CD4-positive, alpha-beta T cell (primary cell): ENCODE results near the gene GPS1. TPM values are rescaled to one million over a fixed set of nuclear protein-coding genes. Genes with fewer than 3 reads are reported as not detected.

Experiments
- ATAC-seq: fragments of 200-7000 bp; cut with Tn5 transposase; one replicate; pipeline ENCODE4 v1.10.0; 2022; ENCODE audit warnings: mild to moderate bottlenecking; ENCODE audit not compliant: poor library complexity
- CTCF ChIA-PET: fragments of 350-600 bp; sonication (Branson Sonifier 250); formaldehyde crosslinking; loops from one replicate; lab custom pipeline; 2021; ENCODE audit warnings: antibody characterized with exemption, inconsistent platforms; lab: Charles Lee
- POLR2A ChIA-PET: fragments of 350-600 bp; sonication (Branson Sonifier 250); formaldehyde crosslinking; loops from one replicate; lab custom pipeline; 2021; ENCODE audit warnings: antibody characterized with exemption, inconsistent platforms; lab: Charles Lee
- DNase-seq, 14 experiments: peaks; one replicate each; pipeline ENCODE4 v3.0.0-alpha.2; 2013 to 2020; ENCODE audit warnings: mixed read lengths in 2 of 14
- H3K27ac ChIP-seq, 2 donors: one replicate each; pipeline versions ENCODE4 v1.5.1 to v1.7.0; 2013; ENCODE audit warnings: low read length in 2 of 2, low read depth in 1 of 2, mild to moderate bottlenecking in 1 of 2
- H3K27me3 ChIP-seq, 2 experiments: 1 replicate in 1 of 2; 2 replicates in 1 of 2; pipeline versions ENCODE4 v1.6.1 to v1.7.0; 2013; ENCODE audit warnings: low read length in 2 of 2, control low read depth in 1 of 2, mild to moderate bottlenecking in 1 of 2, moderate library complexity in 1 of 2; ENCODE audit not compliant: insufficient read depth in 2 of 2, control insufficient read depth in 1 of 2
- H3K36me3 ChIP-seq: one replicate; pipeline ENCODE4 v1.6.1; 2013; ENCODE audit warnings: low read length, control low read depth; ENCODE audit not compliant: insufficient read depth
- H3K4me1 ChIP-seq: one replicate; pipeline ENCODE4 v1.6.1; 2013; ENCODE audit warnings: low read length, control low read depth; ENCODE audit not compliant: insufficient read depth
- H3K4me3 ChIP-seq: one replicate; pipeline ENCODE4 v1.5.1; 2013; ENCODE audit warnings: mild to moderate bottlenecking, low read length, moderate library complexity
- H3K9me3 ChIP-seq, 2 experiments: 1 replicate in 1 of 2; 2 replicates in 1 of 2; pipeline versions ENCODE4 v1.6.1 to v1.7.0; 2013; ENCODE audit warnings: low read length in 2 of 2, mild to moderate bottlenecking in 2 of 2, control low read depth in 1 of 2, moderate library complexity in 1 of 2; ENCODE audit not compliant: control insufficient read depth in 1 of 2, insufficient read depth in 1 of 2
- H3K27ac Mint-ChIP-seq: one replicate; pipeline ENCODE4 v1.8.0; 2020; ENCODE audit warnings: mixed read lengths
- H3K27me3 Mint-ChIP-seq: one replicate; pipeline ENCODE4 v1.8.0; 2021; ENCODE audit warnings: mixed read lengths
- H3K36me3 Mint-ChIP-seq: one replicate; pipeline ENCODE4 v1.8.0; 2021; ENCODE audit warnings: low read depth, mixed read lengths
- H3K4me1 Mint-ChIP-seq: one replicate; pipeline ENCODE4 v1.8.0; 2021; ENCODE audit warnings: low read depth, mixed read lengths
- H3K4me3 Mint-ChIP-seq: one replicate; pipeline ENCODE4 v1.8.0; 2020; ENCODE audit warnings: mild to moderate bottlenecking, mixed read lengths
- H3K9me3 Mint-ChIP-seq: one replicate; pipeline ENCODE4 v1.8.0; 2020; ENCODE audit warnings: mixed read lengths
- intact Hi-C, 2 experiments: fragments of 100-400 bp; cut with DNase I in 1 of 2; cut with micrococcal nuclease in 1 of 2; formaldehyde crosslinking; loops; one replicate each; pipeline versions ENCODE4 v1.15.1 to v1.9.0; 2023 to 2025; cut with DNase I, micrococcal nuclease
- total RNA-seq, 174 experiments: library from RNA in 2 of 174; stranded (reverse) in 2 of 174; gene quantifications; one replicate each; pipeline ENCODE4 v1.2.3 and lab custom pipeline; 2021 to 2026
- TF ChIP-seq, protein P1 (sequence below): fragments of 200-600 bp; IDR thresholded peaks from one replicate; pipeline ENCODE4 v1.8.0; 2022; ENCODE audit warnings: antibody characterized with exemption, mild to moderate bottlenecking

Gene GPS1
- total RNA-seq, 2 experiments from 2014 or later = 64.6 to 69.3 TPM

DNA sequence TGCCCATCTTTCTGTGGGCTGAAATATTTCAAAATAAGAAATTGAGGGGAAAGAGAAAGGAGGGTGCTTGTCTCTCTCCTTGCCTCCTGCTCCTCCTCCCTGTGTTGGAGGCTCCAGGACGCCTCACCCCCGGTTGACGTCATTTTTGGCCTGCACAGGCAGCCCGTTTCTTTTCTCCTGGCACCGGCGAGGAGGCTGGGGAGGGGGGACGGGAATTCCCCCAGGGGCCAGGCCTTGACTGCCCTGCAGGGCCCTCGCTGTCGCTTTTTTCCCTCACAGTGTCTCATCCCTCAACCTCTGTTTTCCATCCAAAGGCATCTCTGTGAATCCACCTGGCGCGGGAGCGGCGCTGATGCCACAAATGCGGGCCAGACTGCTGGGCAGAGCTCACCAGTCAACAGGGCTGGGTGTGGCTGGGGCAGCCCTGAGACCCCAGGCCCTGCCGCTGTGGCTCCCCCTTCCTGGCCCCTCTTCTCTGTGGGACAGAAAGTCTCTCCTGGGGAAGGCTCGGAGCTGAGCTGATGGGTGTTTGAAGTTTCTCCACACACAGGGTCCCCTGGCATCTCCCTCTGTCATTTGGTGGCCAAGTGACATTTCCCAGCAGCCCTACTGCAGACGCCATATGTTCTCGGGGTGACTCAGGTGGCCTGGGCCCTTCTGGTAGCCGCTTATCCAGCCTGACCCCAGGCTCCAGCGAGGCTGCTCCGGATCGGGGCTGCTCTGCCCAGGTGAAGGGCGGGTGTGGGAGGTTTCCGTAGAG lies 45.0 kb upstream of the GPS1 start:
- TF ChIP-seq, protein P1, sequence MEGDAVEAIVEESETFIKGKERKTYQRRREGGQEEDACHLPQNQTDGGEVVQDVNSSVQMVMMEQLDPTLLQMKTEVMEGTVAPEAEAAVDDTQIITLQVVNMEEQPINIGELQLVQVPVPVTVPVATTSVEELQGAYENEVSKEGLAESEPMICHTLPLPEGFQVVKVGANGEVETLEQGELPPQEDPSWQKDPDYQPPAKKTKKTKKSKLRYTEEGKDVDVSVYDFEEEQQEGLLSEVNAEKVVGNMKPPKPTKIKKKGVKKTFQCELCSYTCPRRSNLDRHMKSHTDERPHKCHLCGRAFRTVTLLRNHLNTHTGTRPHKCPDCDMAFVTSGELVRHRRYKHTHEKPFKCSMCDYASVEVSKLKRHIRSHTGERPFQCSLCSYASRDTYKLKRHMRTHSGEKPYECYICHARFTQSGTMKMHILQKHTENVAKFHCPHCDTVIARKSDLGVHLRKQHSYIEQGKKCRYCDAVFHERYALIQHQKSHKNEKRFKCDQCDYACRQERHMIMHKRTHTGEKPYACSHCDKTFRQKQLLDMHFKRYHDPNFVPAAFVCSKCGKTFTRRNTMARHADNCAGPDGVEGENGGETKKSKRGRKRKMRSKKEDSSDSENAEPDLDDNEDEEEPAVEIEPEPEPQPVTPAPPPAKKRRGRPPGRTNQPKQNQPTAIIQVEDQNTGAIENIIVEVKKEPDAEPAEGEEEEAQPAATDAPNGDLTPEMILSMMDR = no peak
- Mint-ChIP-seq H3K4me3 (no peak overlapping the region), H3K27ac (no peak overlapping the region), H3K4me1 (no peaks in the 10 kb centered on the region), H3K9me3 (no peaks in the 10 kb centered on the region), H3K27me3 (no peaks in the 10 kb centered on the region), H3K36me3 (no peaks in the 10 kb centered on the region)
- no peak for ATAC-seq
- DNase-seq = no peak
- H3K36me3 ChIP-seq = no peaks in the 10 kb centered on the region
- no peaks in the 10 kb centered on the region for H3K4me1 ChIP-seq
- ChIA-PET CTCF (no interaction called here), POLR2A (no interaction called here)
- no peaks in the 10 kb centered on the region for H3K27me3 ChIP-seq
- H3K4me3 ChIP-seq = no peak overlapping the region
- no peaks in the 10 kb centered on the region for H3K9me3 ChIP-seq
- no peak overlapping the region for H3K27ac ChIP-seq
- intact Hi-C loops = no loop called here

DNA sequence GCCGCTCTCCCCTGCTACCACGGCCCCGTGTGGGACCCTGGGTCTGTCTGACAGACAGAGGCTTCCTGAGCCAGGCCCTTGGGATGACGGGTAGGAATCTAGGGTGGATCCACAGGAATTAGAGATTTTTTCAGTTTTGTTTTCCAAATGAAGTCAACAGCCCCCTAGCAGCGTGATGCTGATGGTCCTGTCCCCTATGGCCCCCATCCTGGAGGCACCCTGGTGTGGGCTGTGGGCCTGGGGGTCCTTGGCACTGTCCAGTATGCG lies 44.5 kb upstream of the GPS1 start:
- ChIA-PET POLR2A (no interaction called here), CTCF (no interaction called here)
- Histone ChIP-seq H3K27me3 (no peaks in the 10 kb centered on the region), H3K9me3 (no peaks in the 10 kb centered on the region), H3K4me1 (no peaks in the 10 kb centered on the region), H3K27ac (no peak overlapping the region), H3K36me3 (no peaks in the 10 kb centered on the region), H3K4me3 (no peak overlapping the region)
- Mint-ChIP-seq H3K27me3 (no peaks in the 10 kb centered on the region), H3K4me1 (no peaks in the 10 kb centered on the region), H3K36me3 (no peaks in the 10 kb centered on the region), H3K9me3 (no peaks in the 10 kb centered on the region), H3K4me3 (no peak overlapping the region), H3K27ac (no peak overlapping the region)
- DNase-seq = no peak
- TF ChIP-seq, protein P1 = no peak
- ATAC-seq = no peak
- intact Hi-C loops = no loop called here

DNA sequence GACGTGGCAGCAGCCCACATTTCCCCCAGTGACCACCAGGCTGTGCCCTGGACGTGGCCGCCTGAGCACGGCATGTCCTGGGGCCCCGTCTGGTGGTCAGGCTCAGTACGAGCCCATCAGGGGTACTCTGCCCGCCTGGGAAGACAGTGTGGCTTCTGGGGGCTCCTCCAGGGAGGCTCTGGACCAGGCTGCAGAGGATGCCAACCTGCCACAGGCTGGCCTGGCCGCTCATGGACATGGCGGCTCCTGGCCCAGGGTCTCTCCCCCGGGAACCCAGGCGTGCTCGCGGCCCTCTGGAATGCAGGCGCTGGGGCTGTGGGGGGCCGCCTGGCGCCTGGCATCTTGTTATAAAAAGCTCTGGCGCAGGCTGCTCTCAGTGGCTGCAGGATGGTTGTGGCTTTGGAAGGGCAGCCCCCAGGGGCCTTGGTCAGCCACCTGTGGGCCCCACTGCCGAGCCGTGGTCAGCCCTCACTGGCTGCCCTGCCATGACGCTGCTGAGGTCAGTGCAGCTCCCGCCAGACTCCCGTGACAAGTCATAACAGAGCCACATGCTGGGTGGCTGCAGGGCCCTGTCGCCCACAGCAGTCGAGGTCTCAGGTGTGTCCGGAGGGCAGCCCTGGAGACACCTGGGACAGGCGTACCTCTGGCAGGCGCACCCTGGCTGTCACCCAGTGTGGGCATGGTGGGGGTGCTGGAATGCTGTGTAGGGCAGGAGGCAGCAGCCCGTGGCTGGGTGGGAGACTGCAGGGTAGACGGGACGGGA lies 44.0 kb upstream of the GPS1 start:
- ChIA-PET CTCF (no interaction called here), POLR2A (no interaction called here)

More for the DNA sequence above, 44.0 kb upstream of the GPS1 start:
- no peaks in the 10 kb centered on the region for H3K36me3 Mint-ChIP-seq
- H3K4me3 Mint-ChIP-seq = no peak overlapping the region
- H3K4me1 Mint-ChIP-seq = no peaks in the 10 kb centered on the region
- H3K9me3 Mint-ChIP-seq = no peaks in the 10 kb centered on the region
- no peaks in the 10 kb centered on the region for H3K36me3 ChIP-seq
- no peaks in the 10 kb centered on the region for H3K27me3 ChIP-seq
- H3K27ac Mint-ChIP-seq = no peak overlapping the region
- intact Hi-C loops = no loop called here
- no peaks in the 10 kb centered on the region for H3K27me3 Mint-ChIP-seq
- DNase-seq (no peak), ATAC-seq (no peak)
- TF ChIP-seq, protein P1 = no peak
- no peak overlapping the region for H3K4me3 ChIP-seq
- no peaks in the 10 kb centered on the region for H3K9me3 ChIP-seq
- H3K27ac ChIP-seq = no peak overlapping the region
- no peaks in the 10 kb centered on the region for H3K4me1 ChIP-seq
